Measurements from ENCODE around the gene WWOX.
"Not testable (repeated sequence)": the region's sequence is repeated elsewhere in the genome, so short reads cannot be mapped to it uniquely, and the experiment has no call there.

WWOX gene

DNA sequence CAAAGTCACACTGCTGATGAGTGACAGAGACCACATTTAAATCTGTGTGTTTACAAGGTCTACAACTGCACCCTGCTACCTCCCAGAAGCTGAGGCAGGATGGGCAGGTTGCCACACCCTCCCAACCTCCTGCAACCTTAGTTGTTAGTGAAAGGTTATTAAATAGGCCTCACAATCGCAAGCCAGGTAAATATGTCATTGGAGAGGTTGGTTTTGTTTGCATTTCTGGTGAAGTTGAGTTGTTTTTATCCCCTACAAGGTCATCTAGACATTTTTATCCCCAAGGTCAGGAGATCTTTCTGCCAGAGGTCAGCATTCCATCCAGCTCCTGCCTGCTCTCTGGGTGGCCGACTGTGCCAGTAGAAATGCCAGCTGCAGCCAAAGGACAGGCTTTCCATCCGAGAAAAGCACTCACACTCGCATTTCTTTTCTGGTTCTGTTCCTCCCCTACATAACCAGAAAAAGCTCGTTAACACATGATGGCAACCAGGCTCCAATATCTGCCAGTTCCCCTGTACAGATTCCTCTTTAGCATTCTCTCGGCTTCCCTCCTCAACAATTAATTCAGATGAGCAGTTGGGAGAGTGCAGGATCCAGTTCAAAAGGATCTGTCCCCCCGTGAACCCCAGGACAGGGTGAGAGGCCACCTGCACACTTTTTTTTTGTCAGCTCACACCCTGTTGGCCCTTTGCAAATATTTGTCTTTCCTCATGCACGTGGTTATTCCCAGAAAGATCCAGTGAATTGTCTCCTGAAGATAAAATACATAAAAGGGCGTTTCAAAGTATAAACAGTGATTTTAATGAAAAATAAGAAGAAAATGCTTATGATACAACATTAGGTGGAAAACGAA, 938.3 kb downstream of the WWOX start:
- no peak for DNase-seq (ENCODE audit: low spot score)

DNA sequence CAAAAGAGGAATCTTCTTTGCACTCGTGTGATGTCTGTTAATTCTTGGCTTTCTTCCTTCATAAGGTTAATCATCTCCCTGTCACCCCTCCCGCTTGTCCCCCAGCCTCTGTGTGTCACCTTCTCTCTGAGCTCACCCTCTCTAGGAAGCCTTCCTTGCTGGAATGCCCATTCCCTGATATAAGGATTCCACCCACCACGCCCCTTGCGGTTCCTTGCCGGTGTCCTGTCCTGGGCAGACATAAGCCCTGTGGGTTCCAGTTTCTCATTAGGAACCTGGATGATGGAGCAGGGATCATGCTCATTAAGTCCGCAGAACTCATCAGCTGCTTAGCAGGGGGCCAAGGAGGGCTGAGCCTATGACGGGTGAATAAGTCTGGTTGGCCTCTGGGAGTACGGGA, 941.8 kb downstream of the WWOX start:
- DNase-seq (ENCODE audit: low spot score), result no peak

DNA sequence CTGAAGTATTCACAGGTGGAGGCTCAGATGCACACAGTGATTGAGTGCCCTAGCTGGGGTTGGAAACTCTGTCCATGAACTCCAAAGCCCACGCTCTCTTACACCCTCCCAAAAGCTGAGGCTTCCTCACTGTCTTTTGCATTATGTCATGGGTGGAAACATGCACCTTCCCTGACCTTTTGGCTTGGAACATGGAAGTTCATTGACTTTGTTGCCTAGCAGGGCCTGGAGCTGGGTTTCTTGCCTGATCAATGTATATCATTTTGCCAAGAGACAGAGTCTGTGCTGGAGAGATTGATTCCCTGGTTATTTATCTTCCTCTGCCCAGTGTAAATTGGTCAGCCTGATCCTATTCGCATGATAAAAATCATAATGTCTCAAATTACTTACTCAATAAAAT, 942.7 kb downstream of the WWOX start:
- no peak for DNase-seq (ENCODE audit: low spot score)

DNA sequence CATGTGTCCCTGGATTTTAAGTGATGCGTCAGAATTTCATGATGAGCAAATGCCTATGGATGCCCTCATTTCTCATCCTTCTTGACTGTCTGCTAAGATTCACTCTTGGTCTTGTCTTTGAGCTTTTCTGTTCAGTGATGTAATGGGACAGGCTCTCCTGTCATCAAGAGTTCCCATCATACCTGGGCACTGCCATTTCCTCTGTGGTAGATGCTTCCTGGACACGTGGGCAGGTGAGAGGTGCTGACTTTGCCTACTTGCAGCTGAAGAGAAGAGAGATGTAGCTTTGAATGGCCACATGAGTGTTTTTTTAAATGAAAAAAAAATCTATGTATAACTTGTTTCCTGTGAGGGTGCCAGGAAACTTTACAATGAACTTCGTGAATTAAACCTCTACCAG, 943.4 kb downstream of the WWOX start:
- DNase-seq (ENCODE audit: low spot score), result no peak

DNA sequence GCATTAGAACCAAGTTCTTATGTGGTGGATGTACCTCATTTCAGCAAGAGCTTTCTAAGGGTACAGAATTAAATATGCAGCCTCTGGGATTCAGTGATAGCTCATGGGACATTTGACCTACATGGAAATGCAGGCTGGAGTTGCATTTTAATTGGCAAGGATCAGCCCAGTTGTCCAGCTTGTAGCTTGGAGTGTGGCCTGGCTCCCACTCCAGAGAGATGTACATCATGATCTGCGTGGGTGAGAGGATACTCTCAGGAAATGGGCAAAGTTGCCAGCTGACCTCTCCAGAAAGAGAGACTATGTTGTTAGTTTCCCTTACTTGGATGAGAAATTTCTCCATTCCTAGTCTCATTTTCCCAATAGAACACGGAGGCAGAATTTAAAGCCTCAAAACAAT, 945.7 kb downstream of the WWOX start:
- no peak for DNase-seq (ENCODE audit: low spot score)

DNA sequence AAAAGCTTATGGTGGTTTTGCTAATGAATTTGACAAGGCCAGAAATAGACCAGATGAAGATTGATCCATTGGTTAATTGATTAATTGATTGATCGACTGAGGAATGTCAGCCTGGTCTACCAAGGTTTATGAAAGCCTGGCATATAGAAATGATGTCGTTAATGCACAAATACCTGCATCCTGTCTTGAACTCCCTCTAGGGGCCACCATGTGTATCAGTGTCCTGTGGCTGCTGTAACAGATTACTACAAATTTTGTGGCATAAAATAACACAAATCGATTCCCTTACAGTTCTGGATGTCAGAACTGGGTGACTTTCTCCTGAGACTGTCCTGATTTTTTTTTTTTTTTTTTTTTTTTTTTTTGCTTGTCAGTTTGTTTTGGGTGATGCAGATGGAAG, 947.9 kb downstream of the WWOX start:
- no peak for DNase-seq (ENCODE audit: low spot score)

DNA sequence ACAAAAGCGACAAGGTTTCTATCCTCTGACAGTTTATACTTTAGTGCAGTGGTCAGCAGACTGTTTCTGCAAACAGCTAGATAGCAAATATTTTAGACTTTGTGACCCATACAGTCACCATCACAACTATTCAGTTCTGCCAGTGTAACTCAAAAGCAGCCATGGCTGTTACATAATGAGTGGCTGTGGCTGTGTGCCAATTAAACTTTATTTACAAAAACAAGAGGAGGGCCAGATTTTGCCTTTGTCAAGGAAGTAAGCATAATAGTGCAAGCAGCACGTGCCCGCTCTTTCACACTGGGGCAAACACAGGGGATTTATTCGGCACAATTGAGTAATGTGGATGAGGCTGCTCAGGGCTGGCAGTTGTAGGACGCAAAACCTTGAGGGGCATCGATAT, 949.6 kb downstream of the WWOX start:
- DNase-seq (ENCODE audit: low spot score), result no peak

DNA sequence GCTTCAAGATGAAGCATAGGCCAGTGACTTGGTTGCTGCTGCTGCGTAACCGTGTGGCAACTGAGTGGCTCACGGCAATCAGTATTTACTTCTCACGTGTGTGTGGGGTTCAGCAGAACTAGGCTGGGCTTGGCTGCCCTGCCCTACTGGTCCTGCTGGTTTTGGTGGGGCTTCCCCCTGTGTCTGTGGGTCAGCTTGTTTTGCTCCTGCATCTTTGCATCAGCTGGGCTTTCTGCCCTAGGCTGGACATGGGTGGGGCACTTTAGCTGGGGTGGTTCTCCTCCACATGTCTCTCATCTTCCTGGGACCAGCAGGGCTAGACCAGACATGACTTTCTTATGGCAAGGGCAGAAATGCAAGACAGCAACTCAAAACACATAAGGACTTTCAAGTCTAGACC, 950.6 kb downstream of the WWOX start:
- no peak for DNase-seq (ENCODE audit: low spot score)

DNA sequence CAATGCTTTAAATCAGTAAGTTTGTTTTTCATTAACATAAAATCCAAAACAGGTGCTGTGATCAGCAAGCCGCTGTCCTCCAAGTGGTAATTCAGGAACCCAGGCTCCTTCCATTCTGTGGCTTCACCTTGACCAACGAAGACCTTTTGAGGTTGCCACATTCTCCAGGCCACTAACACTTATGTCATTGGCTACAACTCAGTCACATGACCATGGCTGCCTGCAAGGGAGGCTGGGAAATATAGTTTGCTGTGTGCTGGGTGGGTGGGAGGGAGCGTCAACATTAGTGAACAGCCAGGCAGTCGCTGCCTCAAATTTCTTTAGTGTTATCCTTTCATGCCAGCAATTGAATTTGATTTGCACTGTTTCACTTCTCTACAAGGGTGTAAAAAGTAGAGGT, 951.9 kb downstream of the WWOX start:
- no peak for DNase-seq (ENCODE audit: low spot score)

DNA sequence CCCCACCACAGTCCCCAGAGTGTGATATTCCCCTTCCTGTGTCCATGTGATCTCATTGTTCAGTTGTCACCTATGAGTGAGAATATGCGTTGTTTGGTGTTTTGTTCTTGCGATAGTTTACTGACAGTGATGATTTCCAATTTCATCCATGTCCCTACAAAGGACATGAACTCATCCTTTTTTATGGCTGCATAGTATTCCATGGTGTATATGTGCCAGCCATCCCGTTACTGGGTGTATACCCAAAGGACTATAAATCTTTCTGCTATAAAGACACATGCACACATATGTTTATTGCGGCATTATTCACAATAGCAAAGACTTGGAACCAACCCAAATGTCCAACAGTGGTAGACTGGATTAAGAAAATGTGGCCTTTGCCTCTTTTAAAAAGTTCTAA, 952.7 kb downstream of the WWOX start:
- DNase-seq (ENCODE audit: low spot score), result not testable (repeated sequence)

DNA sequence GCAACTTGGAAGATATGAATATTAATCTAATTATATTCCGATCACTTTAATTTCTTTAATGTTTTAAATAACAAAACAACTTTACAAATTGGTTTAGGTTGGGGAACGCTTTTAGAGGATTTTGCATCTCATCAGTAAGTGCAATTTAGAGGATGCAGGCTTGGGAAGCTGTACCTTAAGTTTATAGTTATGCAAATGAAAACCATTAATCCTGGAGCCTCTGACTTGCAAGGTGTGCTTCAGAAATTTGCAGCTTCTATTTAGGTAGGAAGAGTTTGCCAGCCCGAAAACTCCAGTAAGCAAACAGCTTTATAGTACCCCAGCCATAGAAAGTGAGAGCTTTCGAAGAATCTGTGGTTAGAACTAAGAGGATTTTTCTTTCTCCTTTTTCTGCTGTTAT, 954.1 kb downstream of the WWOX start:
- DNase-seq (ENCODE audit: low spot score), result no peak

DNA sequence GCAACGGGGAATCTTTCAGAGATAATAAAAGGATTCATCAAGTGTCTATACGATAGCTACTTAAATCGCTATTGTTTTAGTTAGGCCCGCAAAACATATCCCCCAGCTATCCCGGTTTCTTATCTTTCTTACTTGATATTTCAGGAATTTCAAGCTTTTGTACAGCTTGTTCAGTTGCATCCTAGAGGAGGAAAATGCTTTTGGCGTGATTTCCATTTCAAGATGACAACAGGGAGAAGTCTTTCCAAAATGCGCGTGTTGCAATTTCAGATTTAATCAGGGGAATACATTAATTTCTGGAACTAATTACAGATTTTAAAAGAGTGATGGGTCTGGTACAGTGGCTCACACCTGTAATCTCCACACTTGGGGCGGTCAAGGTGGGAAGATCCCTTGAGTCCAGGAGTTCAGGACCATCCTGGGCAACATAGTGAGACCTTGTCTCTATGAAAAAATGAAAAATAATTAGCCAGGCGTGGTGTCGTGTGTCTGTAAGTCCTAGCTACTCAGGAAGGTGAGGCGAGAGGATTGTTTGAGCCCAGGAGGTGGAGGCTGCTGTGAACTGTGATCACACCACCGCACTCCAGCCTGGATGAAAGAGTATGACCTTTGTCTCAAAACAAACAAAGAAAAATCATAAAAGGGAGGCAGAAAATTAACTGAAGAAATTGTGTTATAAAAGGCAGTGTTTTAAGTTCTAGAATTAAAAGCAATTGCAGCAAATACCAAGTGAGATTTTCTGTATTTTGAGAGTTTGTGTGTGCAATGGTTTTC, 954.9 kb downstream of the WWOX start:
- no peak for DNase-seq (ENCODE audit: low spot score)

DNA sequence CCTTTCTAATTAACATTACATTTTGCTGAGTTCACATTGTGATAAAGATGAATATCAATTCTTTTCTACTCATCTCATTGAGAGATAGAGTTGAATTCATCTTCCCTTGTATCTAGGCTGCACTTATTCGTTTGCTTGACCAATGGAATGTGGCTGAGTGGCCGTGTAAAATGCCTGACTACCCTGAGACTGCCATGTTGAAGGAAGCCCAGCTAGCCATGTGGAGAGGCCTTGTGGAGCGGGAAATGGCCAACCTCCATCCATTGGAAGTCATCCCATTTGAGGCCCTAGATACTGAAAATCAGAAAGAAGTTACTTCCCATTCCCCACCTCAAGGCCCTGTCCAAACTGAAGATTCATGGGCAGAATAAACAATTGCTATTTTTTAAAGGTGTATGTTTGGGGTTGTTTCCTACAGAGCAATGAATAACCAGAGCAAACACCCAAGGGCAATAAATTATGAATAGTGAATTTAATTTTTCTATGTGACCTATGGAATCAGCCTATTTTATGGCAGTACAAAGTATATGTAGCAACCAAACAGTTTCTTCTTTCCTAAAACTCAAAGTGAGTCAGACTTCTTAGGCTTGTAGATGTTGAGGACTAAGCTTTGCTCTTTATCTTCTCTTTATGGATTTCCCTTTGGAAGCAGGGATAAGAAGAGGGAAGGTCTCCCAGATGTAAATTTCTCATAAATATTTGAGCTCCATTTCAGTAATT, 956.0 kb downstream of the WWOX start:
- DNase-seq (ENCODE audit: low spot score), result no peak

DNA sequence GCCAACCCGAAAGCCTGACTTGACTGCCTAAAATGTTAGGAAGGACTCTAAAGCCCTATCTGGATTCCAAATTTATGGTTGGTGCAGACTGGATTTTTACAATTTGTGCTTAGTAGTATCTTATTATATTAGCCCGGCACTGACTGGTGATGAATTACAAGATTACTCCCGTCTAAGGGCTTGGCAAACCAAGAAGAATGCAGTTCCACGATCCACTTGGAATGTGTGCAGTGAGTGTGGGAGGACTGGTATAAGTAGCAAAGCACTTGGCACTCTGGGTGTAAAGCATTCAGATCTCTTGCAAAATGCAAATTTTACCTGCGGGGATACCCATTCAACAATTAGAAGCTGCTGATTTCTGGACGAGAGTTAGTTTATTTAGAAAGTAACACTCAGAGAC, 961.7 kb downstream of the WWOX start:
- no peak for DNase-seq (ENCODE audit: low spot score)

DNA sequence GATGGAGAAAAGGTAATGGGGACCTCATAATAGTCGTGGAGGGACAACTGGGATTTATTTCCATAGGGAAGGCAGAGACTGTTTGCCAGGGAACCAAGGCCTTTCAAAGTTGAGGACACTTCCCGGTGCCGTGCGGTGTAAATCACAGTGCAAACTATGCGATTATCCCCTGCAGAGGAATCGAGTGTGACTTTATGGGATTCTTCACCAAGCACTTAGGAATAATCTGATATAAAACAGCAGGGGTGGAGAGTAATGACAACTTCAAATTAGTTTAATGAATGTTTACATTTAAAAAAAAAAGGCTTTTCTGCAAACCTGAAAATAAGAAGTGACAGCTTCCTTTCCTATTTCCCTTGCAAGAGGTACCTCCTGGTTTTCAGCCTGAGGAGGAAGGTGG, 962.9 kb downstream of the WWOX start:
- no peak for DNase-seq (ENCODE audit: low spot score)

DNA sequence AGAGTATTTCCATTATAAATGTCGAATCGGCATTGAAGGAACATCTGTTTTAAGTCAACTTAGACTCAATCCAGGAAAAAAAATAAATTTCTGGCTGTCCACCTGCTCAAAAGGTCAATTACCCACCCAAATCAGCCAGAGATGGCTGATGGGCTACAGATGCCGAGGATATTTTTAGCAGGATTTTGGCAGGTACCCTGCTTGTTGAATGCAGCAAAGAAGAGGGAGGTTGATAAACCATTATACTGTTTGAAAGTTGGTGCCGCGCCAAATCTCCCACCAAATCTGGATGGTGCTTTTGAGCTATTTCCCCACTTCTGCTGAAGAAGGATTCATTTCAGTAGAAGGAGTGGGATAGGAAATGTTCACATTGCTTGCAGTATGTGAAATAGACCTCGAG, 963.4 kb downstream of the WWOX start:
- DNase-seq (ENCODE audit: low spot score), result no peak

DNA sequence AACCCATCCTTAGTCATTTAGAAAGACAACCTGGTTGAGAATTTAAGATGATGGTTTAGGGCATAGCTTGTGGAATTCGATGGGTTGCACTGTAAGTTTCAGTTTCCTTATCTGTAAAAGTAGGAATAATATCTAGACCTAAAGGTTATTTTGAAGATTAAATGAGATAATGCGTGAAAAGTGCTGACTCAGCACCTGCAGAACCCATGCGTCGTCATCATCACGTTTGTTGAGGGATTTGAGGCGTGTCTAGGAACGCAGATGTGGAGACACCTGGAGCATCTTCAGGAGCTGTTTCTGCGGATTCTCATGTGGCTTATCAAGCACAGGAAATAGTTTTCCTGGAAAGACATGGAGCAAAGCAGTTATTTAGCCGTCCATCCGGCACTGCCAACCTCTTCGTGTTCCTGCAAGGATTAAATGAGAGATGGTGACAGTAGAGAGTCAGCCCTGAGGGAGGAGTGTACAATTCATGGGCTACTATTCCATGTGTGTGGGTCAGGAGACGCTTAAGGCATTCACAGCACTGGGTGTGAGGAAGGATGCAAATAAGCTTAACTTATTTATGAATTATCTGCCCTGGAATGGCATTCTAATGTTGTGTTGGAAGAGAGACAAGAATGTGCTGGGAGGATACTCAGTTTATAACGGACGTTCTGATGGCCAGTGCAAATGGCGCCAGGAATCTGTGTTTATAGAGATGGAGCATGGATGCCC, 965.0 kb downstream of the WWOX start:
- no peak for DNase-seq (ENCODE audit: low spot score)

DNA sequence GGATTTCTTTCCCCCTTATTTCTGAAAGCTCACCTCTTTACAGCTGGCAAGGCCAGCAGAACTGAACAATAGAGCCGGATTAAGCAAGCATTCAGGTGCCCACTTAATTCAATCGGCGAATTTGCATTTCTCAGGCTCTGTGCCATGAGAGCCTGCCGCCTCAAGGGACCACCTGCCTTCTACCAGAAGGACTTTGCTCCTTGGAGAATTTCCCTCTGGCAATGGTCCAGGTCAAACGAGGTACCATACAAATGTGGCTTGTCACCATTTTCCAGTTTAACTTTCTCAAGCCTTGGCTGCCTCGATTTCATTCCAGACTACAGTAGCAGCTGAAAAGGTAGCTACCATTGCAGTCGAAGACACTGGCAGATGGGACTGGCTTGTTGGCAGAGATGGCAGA, 967.1 kb downstream of the WWOX start:
- DNase-seq (ENCODE audit: low spot score), result no peak

DNA sequence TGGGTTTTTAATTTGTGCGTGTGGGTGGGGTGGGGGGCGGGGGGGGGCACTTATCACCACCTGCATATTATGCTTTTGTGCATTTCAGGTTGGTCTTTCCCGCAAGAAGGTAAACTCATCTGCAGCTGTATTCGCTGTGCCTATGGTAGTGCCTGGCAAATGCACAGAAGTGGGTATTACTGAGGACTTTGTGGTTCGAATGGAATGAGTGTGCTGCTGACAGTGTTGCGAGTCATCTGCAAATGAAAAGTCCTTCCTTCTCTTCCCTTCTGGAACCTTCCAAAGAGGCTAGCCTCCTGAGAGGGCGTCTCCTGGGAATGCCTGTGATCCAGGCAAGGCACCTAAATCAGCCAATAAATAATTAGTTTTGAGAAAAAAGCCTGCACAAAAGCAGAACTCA, 968.1 kb downstream of the WWOX start:
- DNase-seq (ENCODE audit: low spot score), result no peak

DNA sequence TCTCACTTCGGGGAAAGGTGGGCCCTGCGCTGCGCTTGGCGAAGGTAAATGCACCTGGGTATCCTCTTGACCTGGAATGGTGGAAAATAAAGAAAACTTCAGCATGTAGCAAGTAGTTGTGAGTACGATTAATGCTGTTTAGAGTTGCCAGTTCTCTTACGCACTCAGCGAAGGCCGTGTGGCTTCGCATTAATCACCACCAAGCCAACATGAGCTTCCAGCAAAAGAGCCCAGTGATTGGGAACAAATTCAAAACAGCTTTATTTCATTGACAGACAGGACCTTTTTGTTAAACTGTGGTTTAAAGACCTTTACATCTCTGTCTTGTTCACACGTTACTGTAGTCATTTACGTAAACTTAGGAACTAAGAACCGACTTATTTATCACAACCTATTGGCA, 969.7 kb downstream of the WWOX start:
- no peak for DNase-seq (ENCODE audit: low spot score)

DNA sequence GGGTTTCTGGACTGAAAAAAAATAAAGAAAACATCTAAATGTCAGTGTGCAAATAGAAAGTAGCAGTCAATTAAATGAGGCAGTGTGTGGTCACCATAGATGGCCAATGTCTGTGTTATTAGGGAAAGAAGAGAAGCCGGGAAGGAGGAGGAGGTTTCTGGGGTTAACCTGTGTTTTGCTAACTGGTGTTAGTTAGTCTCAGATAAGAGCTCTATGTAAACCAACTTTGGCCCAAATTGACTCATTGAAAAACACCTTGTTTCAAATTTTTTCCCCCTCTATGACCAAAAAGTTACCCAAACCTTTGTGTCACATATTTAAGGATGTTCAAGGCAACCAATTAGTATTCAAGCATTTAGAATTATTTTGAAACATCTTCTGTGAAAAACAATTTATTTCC, 970.2 kb downstream of the WWOX start:
- no peak for DNase-seq (ENCODE audit: low spot score)

DNA sequence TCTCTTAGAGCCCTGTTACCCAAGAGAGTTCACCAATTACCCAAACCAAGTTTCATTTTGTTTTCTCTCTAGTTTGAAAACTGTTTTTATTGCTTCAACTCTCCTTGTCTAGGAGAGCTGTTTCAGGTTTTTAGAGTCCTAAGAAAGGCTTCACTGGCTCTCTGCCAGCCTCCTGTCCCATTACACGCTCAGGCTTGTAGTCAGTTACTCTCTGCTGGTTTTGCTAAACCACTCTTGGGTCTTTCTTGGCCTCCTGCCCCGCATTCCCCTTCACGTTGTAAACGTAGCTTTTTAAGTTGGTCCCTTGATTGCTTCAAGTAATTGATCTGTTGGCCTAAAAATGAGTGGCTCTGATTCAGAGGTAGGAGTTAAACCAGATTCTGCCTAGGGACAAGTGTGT, 972.0 kb downstream of the WWOX start:
- no peak for DNase-seq (ENCODE audit: low spot score)
